Endothelial cell of hepatic sinusoid (primary cell): ENCODE data around the gene GSDMA.

Source experiments
- in situ Hi-C: cut with HindIII; loops from 2 replicates; pipeline ENCODE4 v1.10.0; 2017; ENCODE audit warnings: low sequenced_read_pairs

GSDMA gene

DNA sequence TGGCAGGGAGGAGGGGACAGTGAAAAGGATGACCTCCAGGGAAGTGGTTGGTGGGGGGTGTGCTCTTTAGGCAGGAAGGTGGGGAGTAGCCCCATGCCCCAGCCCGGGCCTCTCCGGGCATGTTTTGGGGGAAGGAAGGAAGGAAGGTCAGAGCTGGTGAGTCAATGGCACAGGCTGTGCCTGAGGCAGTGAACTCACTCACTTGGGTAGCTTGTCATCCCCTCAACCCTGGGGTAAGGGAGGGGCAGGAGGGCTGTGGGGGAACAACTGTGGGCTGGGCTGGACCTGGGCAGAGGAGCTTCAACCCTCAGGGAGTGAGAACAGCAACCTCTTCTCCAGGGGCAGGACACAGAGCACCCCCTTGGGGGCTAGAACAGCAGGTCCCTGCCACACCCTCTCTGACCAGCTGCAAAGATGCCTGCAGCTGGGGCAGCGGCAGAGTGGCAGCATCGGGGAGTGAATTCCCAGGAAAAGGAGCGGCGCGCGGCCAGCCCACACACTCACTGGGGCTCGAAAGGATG, 58.7 kb downstream of the GSDMA start:
- in situ Hi-C loops: no loop called here

DNA sequence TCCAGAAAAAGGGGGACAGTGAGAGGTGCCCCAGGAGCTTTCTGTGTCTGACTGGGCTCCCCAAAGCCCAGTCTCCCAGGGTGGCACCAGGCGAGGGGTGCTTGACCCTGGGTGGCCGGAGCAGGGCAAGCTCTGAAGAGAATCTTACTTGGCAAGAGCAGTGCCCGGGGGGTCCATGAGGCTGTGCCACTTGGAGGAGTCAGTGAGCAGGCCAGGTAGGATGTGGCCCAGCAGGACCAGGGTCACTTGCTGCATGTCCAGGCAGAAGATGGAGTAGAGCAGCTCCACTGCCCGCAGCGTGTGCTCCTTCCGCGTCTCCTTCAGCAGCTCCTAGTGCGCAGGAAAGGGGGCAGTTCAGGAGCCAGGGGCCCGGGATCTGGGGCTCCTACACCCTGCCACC, 59.7 kb downstream of the GSDMA start:
- in situ Hi-C loops: no loop called here

DNA sequence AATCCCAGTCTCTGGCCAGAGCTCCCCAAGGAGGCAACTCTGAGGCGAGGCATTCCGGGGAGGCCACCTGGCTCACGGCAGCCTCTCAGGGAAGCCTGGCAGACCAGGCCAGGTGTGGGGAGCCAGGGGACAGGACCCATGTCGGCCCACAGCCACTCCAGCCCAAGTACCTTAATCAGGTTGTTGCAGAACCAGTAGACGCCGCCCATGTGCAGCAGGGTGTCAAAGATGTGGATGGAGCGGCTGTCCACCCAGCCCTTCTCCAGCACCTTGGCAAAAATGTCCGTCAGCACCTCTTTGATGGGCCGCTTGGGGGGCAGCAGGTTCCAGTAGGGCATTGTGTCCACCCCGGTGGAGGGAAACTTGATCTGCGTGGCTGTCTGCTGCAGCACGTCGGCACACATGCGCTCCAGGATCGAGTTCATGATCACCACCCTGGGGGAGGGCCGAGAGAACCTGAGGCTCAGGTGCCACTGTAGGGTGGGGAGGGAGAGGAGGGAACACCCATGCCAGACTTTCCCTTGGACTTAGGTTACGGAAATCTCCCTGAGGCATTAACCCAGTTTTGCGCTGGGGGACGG, 60.2 kb downstream of the GSDMA start:
- in situ Hi-C loops: no loop called here

DNA sequence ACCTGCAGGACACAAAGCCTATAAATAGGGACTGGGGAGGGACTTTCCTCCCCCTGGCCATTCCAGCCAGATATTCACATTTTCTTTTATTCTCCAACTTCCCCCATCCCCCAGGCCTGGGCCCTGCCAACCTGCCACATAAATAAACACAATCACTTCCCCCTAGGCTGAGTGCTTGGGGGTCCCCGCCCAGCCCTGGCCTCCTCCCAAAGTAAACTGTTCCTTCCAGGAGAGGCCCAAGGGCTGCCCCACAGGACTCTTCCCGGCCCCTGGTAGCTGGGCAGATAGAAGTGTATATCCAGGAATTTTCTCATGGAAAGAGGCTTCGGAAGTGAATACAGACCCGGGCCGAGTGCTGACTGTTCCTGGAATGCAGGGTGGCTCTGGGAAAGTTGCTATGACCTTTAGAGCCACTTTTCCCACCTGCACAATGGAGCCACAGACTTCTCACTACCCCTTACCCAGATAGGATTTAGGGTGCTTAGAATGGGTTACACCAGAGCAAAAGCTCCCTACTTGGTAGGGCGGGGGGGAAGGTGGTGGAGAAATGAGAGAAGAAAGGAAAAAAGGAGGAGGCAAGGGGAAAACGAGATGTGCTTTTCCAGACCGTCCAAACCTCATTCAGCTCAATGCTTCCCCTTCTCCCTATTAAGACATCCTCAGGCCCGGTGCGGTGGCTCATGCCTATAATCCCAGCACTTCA, 60.9 kb downstream of the GSDMA start:
- in situ Hi-C loops: no loop called here

DNA sequence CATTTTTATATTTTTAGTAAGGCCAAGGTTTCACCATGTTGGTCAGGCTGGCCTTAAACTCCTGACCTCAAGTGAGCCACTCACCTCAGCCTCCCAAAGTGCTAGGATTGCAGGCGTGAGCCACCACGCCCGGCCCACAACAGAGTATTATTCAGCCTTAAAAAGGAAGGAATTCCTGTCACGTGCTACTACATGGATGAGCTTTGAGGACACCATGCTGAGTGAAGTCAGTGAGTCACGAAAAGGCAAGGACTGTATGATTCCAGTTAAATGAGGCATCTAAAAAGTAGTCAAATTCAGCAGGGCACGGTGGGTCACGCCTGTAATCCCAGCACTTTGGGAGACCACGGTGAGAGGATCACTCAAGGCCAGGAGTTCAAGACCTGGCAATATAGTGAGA, 62.1 kb downstream of the GSDMA start:
- in situ Hi-C loops: no loop called here

DNA sequence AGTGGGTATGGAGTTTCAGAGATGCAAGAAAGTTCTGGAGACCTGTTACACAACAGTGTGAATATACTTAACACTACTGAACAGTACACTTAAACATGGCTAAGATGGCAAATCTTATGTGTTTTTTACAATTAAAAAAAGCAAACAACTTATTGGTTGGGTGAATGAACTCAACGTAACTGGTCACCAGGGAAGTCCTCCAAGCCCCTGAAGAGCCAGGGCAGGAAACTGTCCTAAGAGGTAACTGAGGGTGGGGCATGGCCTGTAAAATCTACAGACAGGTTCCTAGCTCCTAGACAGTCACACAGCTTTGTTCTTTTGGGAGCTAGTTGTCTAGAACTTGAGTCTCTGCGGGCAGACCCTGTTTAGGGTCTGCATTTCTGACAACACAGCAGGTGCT, 62.8 kb downstream of the GSDMA start:
- in situ Hi-C loops: no loop called here

DNA sequence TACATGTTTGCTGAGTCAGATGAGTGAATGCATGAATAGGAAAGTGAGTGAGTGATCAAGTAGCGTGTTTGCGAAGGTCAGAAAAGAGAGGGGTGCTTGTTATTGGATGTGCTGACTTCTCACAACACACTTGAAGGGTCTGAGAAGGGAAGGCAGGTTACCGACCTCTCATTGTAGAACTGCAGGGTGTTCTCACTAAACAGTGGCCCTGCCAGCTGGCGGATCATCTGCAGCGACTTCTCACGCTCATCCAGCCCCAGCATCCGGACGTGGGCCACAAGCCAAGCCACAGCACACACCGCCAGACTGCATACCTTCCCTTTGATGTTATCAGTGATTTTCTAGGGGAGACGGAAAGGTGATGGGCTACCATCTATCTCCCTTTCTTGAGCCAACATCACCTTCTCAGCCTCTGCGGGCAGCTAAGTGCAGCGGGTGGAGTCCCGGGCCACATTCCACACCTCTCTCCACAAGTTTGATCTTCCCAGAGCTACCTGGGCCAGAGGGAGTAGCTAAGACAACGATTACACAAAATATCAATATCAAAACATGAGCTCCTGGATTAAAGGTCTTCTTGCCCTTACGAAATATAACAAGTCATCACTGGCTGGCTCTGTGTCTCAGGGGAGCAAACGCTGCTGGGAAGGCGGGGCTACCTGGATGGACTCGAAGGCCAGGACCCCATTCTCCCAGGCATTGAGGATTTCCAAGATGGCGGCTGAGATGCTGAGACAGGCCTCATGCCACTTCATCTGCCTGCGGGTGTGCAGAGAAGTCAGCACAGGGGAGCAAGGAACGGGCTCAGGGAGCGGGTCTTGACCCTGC, 63.4 kb downstream of the GSDMA start:
- in situ Hi-C loops: no loop called here

DNA sequence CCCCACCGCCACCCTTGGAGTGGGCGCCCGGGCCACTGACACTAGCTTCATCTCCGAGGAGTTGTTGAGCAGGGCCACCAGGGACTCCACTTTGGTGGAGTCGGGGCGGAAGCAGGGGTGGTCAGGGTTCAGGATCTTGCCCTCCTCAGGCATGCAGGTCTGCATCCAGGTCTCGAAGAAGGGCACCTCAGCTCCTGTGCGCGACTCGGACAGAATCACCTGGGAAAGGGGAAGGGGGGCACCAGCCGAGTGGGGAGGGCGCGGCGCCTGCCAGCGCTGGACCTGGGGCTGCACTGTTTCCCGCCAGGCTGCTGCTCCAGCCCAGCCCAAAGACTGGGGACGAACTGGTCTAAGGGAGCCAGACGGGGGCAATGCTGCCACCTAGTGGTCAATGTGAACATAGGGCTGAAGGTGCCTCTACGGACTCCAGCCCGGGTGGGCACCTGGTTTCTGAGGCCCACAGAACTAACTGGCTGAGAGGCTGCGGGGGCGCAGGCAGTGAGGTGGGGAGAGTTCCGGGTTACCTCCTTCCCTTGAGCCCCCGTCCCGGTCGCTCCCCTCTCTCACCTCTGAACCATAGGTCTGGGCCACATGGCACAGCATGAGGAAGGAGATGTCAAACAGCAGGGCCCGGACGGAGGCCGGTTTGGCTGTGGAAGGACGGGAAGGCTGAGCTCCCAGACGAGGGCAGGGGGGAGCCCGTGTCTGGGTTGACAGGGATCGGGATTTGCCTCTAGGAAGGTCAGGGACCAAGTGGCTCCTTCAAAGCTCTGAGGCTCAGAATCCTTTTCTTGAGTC, 64.2 kb downstream of the GSDMA start:
- in situ Hi-C loops: no loop called here
